Body of pancreas (tissue), 4 donors: ENCODE data around the gene MRTFB.

Source experiments
- CTCF ChIP-seq, 7 experiments: fragments of 450-650 bp in 4 of 7; fragments of 200-600 bp in 3 of 7; sonication (generic) in 3 of 7; IDR thresholded peaks; one replicate each; pipeline ENCODE4 v1.5.1; 2016 to 2019; ENCODE audit warnings: antibody characterized with exemption in 7 of 7
- POLR2A ChIP-seq, 3 donors: fragments of 450-650 bp; IDR thresholded peaks; one replicate each; pipeline ENCODE4 v1.6.1; 2016; ENCODE audit warnings: antibody characterized with exemption in 3 of 3, mild to moderate bottlenecking in 2 of 3

DNA sequence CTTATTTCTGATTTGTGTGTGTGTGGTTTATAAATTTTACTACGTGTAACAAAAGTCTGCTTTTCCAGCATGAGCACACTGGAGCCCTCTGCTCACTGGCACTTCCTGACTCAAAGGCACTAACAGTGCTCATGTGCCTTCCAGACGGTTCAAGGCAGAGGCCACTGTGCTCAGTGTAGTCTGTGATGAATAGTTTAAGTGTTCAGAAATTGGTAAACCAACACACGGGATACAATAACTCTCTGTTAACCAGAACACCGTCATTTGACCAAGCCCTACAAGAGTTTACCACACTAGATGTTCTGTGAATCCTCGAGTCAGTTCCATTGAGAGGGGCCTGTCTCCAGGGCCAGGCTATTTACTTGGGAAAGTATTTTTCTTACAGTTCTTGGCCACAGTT, 191.9 kb downstream of the MRTFB start:
- no peak for TF ChIP-seq CTCF (IDR thresholded peaks at IDR 0.05)
- TF ChIP-seq POLR2A (IDR thresholded peaks at IDR 0.05) = no peak
